ENCODE results near the gene MSANTD3. TPM values are rescaled to one million over a fixed set of nuclear protein-coding genes. Genes with fewer than 3 reads are reported as not detected.
"Not testable (repeated sequence)": the region's sequence is repeated elsewhere in the genome, so short reads cannot be mapped to it uniquely, and the experiment has no call there.

MSANTD3 gene
- total RNA-seq, 1 experiment from 2014 or later = 53.2 TPM

- Histone ChIP-seq H4K20me1 (ENCODE audit: insufficient read depth) (no peaks in the 10 kb centered on the region), H3K27me3 (ENCODE audit: insufficient read depth, low read depth) (no peaks in the 10 kb centered on the region), H3K27ac (no peak overlapping the region), H3K9me2 (ENCODE audit: insufficient read depth) (no peaks in the 10 kb centered on the region), H2AFZ (no peak overlapping the region), H3K4me2 (no peak overlapping the region), H3F3A (ENCODE audit: insufficient read depth, low read depth) (no peaks in the 10 kb centered on the region), H3K9me3 (ENCODE audit: insufficient read depth, low read depth) (no peaks in the 10 kb centered on the region), H3K79me2 (ENCODE audit: low read depth) (no peaks in the 10 kb centered on the region), H3K4me1 (replicated peaks; ENCODE audit: insufficient read depth) (no peaks in the 10 kb centered on the region), H3K4me3 (no peak overlapping the region), H3K36me3 (ENCODE audit: low read depth) (no peaks in the 10 kb centered on the region)
- no TSS peak for BruUV-seq (replicated peaks)
- CTCF ChIA-PET = no interaction called here
- no peak for TF ChIP-seq EZH2 (IDR thresholded peaks at IDR 0.05; ENCODE audit: low read depth)
- TF ChIP-seq CTCF (conservative IDR thresholded peaks at IDR 0.05) = no peak
- no peak for DNase-seq
- POLR2A ChIA-PET (ENCODE audit: unreplicated experiment) = interaction anchor here (0.6 to 0.7 kb wide), 2 partner anchors 9 to 24 kb away, joined by 5 to 9 read pairs; no protein-coding TSS in a partner anchor
- intact Hi-C loops (cut with micrococcal nuclease; ENCODE audit: unreplicated experiment) = no loop called here
Measured at GRCh38 chr9:100413839-100414420, 13.0 kb upstream of the MSANTD3 start.

- Histone ChIP-seq H3K4me1 (replicated peaks; ENCODE audit: insufficient read depth) (no peaks in the 10 kb centered on the region), H3F3A (ENCODE audit: insufficient read depth, low read depth) (no peaks in the 10 kb centered on the region), H4K20me1 (ENCODE audit: insufficient read depth) (no peaks in the 10 kb centered on the region), H3K9me3 (ENCODE audit: insufficient read depth, low read depth) (no peaks in the 10 kb centered on the region), H2AFZ (no peak overlapping the region), H3K9me2 (ENCODE audit: insufficient read depth) (no peaks in the 10 kb centered on the region), H3K4me2 (no peak overlapping the region), H3K79me2 (ENCODE audit: low read depth) (no peaks in the 10 kb centered on the region), H3K36me3 (ENCODE audit: low read depth) (no peaks in the 10 kb centered on the region), H3K27ac (no peak overlapping the region), H3K27me3 (ENCODE audit: insufficient read depth, low read depth) (no peaks in the 10 kb centered on the region), H3K4me3 (no peak overlapping the region)
- intact Hi-C loops (cut with micrococcal nuclease; ENCODE audit: unreplicated experiment) = no loop called here
- no peak for DNase-seq
- ChIA-PET CTCF (no interaction called here), POLR2A (ENCODE audit: unreplicated experiment) (interaction anchor here (0.6 kb wide), 1 partner anchor 470 kb away, joined by 5 read pairs; no protein-coding TSS in a partner anchor)
- no peak for TF ChIP-seq EZH2 (IDR thresholded peaks at IDR 0.05; ENCODE audit: low read depth)
- TF ChIP-seq CTCF (conservative IDR thresholded peaks at IDR 0.05) = no peak
- BruUV-seq (replicated peaks) = no TSS peak
Measured at GRCh38 chr9:100417815-100418214, 9.1 kb upstream of the MSANTD3 start.

GRCh38 chr9:100419166-100419565 is 7.8 kb upstream of the MSANTD3 start:
- Histone ChIP-seq H3F3A (ENCODE audit: insufficient read depth, low read depth) (no peaks in the 10 kb centered on the region), H3K36me3 (ENCODE audit: low read depth) (no peaks in the 10 kb centered on the region), H3K4me1 (replicated peaks; ENCODE audit: insufficient read depth) (no peaks in the 10 kb centered on the region), H3K4me2 (no peak overlapping the region), H4K20me1 (ENCODE audit: insufficient read depth) (no peaks in the 10 kb centered on the region), H3K27ac (no peak overlapping the region), H3K27me3 (ENCODE audit: insufficient read depth, low read depth) (no peaks in the 10 kb centered on the region), H3K79me2 (ENCODE audit: low read depth) (no peaks in the 10 kb centered on the region), H2AFZ (peak overlapping the region; percentile 24; the same call in 1 of the 2 replicates), H3K4me3 (no peak overlapping the region), H3K9me3 (ENCODE audit: insufficient read depth, low read depth) (no peaks in the 10 kb centered on the region), H3K9me2 (ENCODE audit: insufficient read depth) (no peaks in the 10 kb centered on the region)
- intact Hi-C loops (cut with micrococcal nuclease; ENCODE audit: unreplicated experiment) = no loop called here
- TF ChIP-seq CTCF (conservative IDR thresholded peaks at IDR 0.05) = no peak
- TF ChIP-seq EZH2 (IDR thresholded peaks at IDR 0.05; ENCODE audit: low read depth) = no peak
- POLR2A ChIA-PET (ENCODE audit: unreplicated experiment) = no interaction called here
- CTCF ChIA-PET = no interaction called here
- no peak for DNase-seq
- BruUV-seq (replicated peaks) = no TSS peak

GRCh38 chr9:100421116-100421515 is 5.8 kb upstream of the MSANTD3 start:
- H3K4me3 ChIP-seq; BruUV-seq (replicated peaks); H3K36me3 ChIP-seq (ENCODE audit: low read depth); H3K9me3 ChIP-seq (ENCODE audit: insufficient read depth, low read depth); H3K79me2 ChIP-seq (ENCODE audit: low read depth); H3K4me2 ChIP-seq; DNase-seq; H3F3A ChIP-seq (ENCODE audit: insufficient read depth, low read depth); CTCF ChIA-PET; H2AFZ ChIP-seq; H3K27ac ChIP-seq; H3K27me3 ChIP-seq (ENCODE audit: insufficient read depth, low read depth); H4K20me1 ChIP-seq (ENCODE audit: insufficient read depth); H3K4me1 ChIP-seq (replicated peaks; ENCODE audit: insufficient read depth); intact Hi-C loops (cut with micrococcal nuclease; ENCODE audit: unreplicated experiment); H3K9me2 ChIP-seq (ENCODE audit: insufficient read depth): not testable (repeated sequence)
- POLR2A ChIA-PET (ENCODE audit: unreplicated experiment) = interaction anchor here (0.6 kb wide), 1 partner anchor 253 kb away, joined by 3 read pairs; no protein-coding TSS in a partner anchor

All from PC-9 (cell line).